ENCODE measurements around the gene TAX1BP1.
"Not testable (repeated sequence)": the region's sequence is repeated elsewhere in the genome, so short reads cannot be mapped to it uniquely, and the experiment has no call there.

Gene TAX1BP1

GRCh38 chr7:27737178-27737577 is 2.8 kb upstream of the TAX1BP1 start:
- H3K4me3 ChIP-seq (ENCODE audit: low read depth, low read length) = no peak overlapping the region
- TF ChIP-seq CTCF (IDR thresholded peaks at IDR 0.05; ENCODE audit: low read depth, low read length) = no peak

GRCh38 chr7:27737616-27738015 is 2.3 kb upstream of the TAX1BP1 start:
- no peak overlapping the region for H3K4me3 ChIP-seq (ENCODE audit: low read depth, low read length)
- no peak for TF ChIP-seq CTCF (IDR thresholded peaks at IDR 0.05; ENCODE audit: low read depth, low read length)

- TF ChIP-seq CTCF (IDR thresholded peaks at IDR 0.05; ENCODE audit: low read depth, low read length) = no peak
- H3K4me3 ChIP-seq (ENCODE audit: low read depth, low read length) = peak overlapping the region; percentile 80
Measured at GRCh38 chr7:27739301-27739908, 557 bp upstream of the TAX1BP1 start.

- peak overlapping the region; percentile 80 for H3K4me3 ChIP-seq (ENCODE audit: low read depth, low read length)
- no peak for TF ChIP-seq CTCF (IDR thresholded peaks at IDR 0.05; ENCODE audit: low read depth, low read length)
Measured at GRCh38 chr7:27740449-27741086, 606 bp downstream of the TAX1BP1 start.

GRCh38 chr7:27742091-27742710 is 2.2 kb downstream of the TAX1BP1 start:
- H3K4me3 ChIP-seq (ENCODE audit: low read depth, low read length) = not testable (repeated sequence)

GRCh38 chr7:27745064-27745583 is 5.2 kb downstream of the TAX1BP1 start:
- peak; percentile 59; the same call in 1 of the 2 replicates for TF ChIP-seq CTCF (IDR thresholded peaks at IDR 0.05; ENCODE audit: low read depth, low read length)
- H3K4me3 ChIP-seq (ENCODE audit: low read depth, low read length) = peak overlapping the region; percentile 21; the same call in 1 of the 2 replicates

- H3K4me3 ChIP-seq (ENCODE audit: low read depth, low read length) = no peak overlapping the region
- no peak for TF ChIP-seq CTCF (IDR thresholded peaks at IDR 0.05; ENCODE audit: low read depth, low read length)
Measured at GRCh38 chr7:27746486-27746885, 6.5 kb downstream of the TAX1BP1 start.
